Neutrophil (primary cell): ENCODE data around the gene POLR2A.

ENCODE experiments used
- H3K27ac ChIP-seq: fragments of 200-600 bp; sonication (generic); 2 replicates; pipeline ENCODE4 v1.5.1; 2016; ENCODE audit warnings: mild to moderate bottlenecking, moderate library complexity
- H3K27me3 ChIP-seq: fragments of 200-600 bp; sonication (generic); 2 replicates; pipeline ENCODE4 v1.6.0; 2016; ENCODE audit warnings: mild to moderate bottlenecking
- H3K36me3 ChIP-seq: fragments of 200-600 bp; sonication (generic); 2 replicates; pipeline ENCODE4 v1.5.1; 2017
- H3K4me1 ChIP-seq, 2 experiments: fragments of 200-600 bp in 1 of 2; sonication (generic) in 1 of 2; 1 replicate in 1 of 2; 2 replicates in 1 of 2; pipeline versions ENCODE4 v1.5.1 to v1.6.1; 2013 to 2016; ENCODE audit warnings: low read depth in 1 of 2, low read length in 1 of 2, mild to moderate bottlenecking in 1 of 2, moderate library complexity in 1 of 2; ENCODE audit not compliant: control insufficient read depth in 1 of 2, insufficient read depth in 1 of 2
- H3K4me3 ChIP-seq, 2 experiments: fragments of 200-600 bp in 1 of 2; sonication (generic) in 1 of 2; 1 replicate in 1 of 2; 2 replicates in 1 of 2; pipeline ENCODE4 v1.5.1; 2013 to 2016; ENCODE audit warnings: low read depth in 1 of 2, low read length in 1 of 2, mild to moderate bottlenecking in 1 of 2, moderate library complexity in 1 of 2
- H3K9me3 ChIP-seq: fragments of 200-600 bp; sonication (generic); 2 replicates; pipeline ENCODE4 v1.5.1; 2016
- TF ChIP-seq, protein P1 (sequence below): fragments of 200-600 bp; sonication (generic); IDR thresholded peaks from 2 replicates; pipeline ENCODE4 v1.5.1; 2016; ENCODE audit warnings: antibody characterized with exemption

Gene POLR2A

DNA sequence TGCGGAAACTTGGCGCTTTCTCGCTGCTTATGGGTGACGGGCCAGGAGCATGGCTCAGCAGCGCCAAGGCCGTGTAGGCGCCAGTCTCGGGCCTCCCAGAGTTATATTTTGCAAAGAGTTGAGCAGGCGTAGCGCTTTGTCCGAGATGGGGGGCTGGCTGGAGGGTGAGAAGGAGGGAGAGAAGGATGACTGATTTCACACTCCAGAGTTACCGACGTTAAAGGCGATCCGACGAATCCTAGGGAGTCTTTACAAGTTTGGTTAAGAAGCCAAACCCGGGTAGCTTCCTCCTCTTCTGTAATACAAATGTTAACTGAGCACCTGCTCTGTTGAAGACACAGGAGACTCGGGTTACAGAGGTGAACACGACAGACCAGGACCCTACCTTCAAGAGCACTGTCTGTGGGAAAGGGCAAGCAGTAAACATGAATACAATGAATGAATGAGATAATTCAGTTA, 782 bp downstream of the POLR2A start:
- peak overlapping the region; percentile 70 to 89 for H3K4me3 ChIP-seq
- H3K36me3 ChIP-seq = no peaks in the 10 kb centered on the region
- H3K9me3 ChIP-seq = no peaks in the 10 kb centered on the region
- H3K27me3 ChIP-seq = no peaks in the 10 kb centered on the region
- TF ChIP-seq, protein P1, sequence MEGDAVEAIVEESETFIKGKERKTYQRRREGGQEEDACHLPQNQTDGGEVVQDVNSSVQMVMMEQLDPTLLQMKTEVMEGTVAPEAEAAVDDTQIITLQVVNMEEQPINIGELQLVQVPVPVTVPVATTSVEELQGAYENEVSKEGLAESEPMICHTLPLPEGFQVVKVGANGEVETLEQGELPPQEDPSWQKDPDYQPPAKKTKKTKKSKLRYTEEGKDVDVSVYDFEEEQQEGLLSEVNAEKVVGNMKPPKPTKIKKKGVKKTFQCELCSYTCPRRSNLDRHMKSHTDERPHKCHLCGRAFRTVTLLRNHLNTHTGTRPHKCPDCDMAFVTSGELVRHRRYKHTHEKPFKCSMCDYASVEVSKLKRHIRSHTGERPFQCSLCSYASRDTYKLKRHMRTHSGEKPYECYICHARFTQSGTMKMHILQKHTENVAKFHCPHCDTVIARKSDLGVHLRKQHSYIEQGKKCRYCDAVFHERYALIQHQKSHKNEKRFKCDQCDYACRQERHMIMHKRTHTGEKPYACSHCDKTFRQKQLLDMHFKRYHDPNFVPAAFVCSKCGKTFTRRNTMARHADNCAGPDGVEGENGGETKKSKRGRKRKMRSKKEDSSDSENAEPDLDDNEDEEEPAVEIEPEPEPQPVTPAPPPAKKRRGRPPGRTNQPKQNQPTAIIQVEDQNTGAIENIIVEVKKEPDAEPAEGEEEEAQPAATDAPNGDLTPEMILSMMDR = no peak
- H3K27ac ChIP-seq = peak overlapping the region; percentile 99
- peaks cover 27 to 37% of the 10 kb centered on the region in 2 experiments for H3K4me1 ChIP-seq

- Histone ChIP-seq H3K4me3 (no peak overlapping the region), H3K27ac (no peak overlapping the region), H3K9me3 (no peaks in the 10 kb centered on the region), H3K4me1 (peaks cover 24 to 34% of the 10 kb centered on the region in 2 experiments), H3K27me3 (no peaks in the 10 kb centered on the region), H3K36me3 (no peaks in the 10 kb centered on the region)
- TF ChIP-seq, protein P1 = no peak
Measured at GRCh38 chr17:7486181-7486580, 2.0 kb downstream of the POLR2A start.

- no peak overlapping the region for H3K4me3 ChIP-seq
- H3K36me3 ChIP-seq = peaks cover under 1% of the 10 kb centered on the region
- peaks cover 14 to 23% of the 10 kb centered on the region in 2 experiments for H3K4me1 ChIP-seq
- H3K9me3 ChIP-seq = no peaks in the 10 kb centered on the region
- H3K27ac ChIP-seq = no peak overlapping the region
- TF ChIP-seq, protein P1 = no peak
- no peaks in the 10 kb centered on the region for H3K27me3 ChIP-seq
Measured at GRCh38 chr17:7490144-7490543, 6.0 kb downstream of the POLR2A start.

DNA sequence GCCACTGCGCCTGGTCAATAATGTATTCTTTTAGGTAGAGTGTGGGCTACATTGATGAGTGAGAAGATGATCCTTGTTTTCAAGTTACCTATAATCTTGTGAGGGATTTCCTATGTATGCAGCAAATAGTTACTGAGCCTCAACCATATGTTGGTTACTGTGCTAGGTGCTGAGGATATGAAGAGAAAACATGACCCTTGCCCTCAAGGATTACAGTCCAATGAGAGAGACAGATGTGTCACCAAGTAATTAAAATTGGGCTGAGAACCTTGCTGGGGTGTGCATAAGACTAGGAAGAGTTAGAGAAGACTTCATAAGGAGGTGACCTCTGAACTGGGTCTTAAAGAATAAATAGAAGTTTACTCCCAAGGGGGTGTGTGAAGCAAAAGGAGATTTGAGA, 7.4 kb downstream of the POLR2A start:
- no peaks in the 10 kb centered on the region for H3K9me3 ChIP-seq
- H3K36me3 ChIP-seq = peaks cover 15% of the 10 kb centered on the region
- TF ChIP-seq, protein P1 = no peak
- no peak overlapping the region for H3K4me3 ChIP-seq
- no peaks in the 10 kb centered on the region for H3K27me3 ChIP-seq
- H3K27ac ChIP-seq = no peak overlapping the region
- peaks cover 0 to 9% of the 10 kb centered on the region in 2 experiments for H3K4me1 ChIP-seq

- Histone ChIP-seq H3K4me1 (peaks cover 0 to 5% of the 10 kb centered on the region in 2 experiments), H3K36me3 (peaks cover 38% of the 10 kb centered on the region), H3K4me3 (no peak overlapping the region)
Measured at GRCh38 chr17:7493941-7494340, 9.8 kb downstream of the POLR2A start.

More at GRCh38 chr17:7493941-7494340, 9.8 kb downstream of the POLR2A start:
- Histone ChIP-seq H3K9me3 (no peaks in the 10 kb centered on the region), H3K27me3 (no peaks in the 10 kb centered on the region), H3K27ac (no peak overlapping the region)
- TF ChIP-seq, protein P1 = no peak
